AML-193 (cell line): ENCODE data around the gene CFAP68.
"Not testable (repeated sequence)": the region's sequence is repeated elsewhere in the genome, so short reads cannot be mapped to it uniquely, and the experiment has no call there.

Experiments used
- DNase-seq, 2 experiments: peaks; one replicate each; lab custom pipeline; 2025; lab: John Stamatoyannopoulos, UW

The CFAP68 gene

GRCh38 chr11:111870886-111871692 lies 8.3 kb upstream of the CFAP68 start, which contains the start of gene ALG9:
TSS of gene ALG9 (minus strand) at chr11:111871581. CDS start at chr11:111871482, 99 bp downstream.
- DNase-seq = peak; percentile 52 to 57

- no peak for DNase-seq
Measured at GRCh38 chr11:111871693-111872161, 7.6 kb upstream of the CFAP68 start.

DNA sequence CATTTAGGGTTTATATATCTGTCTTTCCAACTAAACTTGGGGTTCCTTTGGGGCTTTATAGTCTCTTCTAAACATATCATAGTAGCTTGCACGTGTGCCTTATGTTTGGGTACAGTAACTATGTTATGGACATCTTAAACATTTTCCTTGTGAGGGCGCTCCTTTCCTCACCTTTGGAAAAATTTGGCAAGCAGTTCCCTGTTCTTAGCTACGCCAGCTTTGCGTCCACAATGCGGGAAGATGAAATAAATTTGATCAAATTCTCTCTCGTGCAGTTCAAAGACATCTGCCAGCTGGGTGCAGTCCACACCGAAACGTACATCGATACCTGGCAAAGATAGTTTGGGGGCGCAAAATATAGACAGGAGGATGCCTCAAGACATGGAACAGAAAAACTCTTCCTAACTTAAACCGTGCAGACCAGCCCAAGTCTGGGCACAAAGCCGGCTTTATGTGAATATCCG lies 924 bp upstream of the CFAP68 start:
- DNase-seq = peak in 1 of 2 experiments; percentile 17

GRCh38 chr11:111879637-111879960 lies 258 bp downstream of the CFAP68 start:
- DNase-seq = no peak

GRCh38 chr11:111882202-111882601 lies 2.9 kb downstream of the CFAP68 start:
- DNase-seq = no peak

- not testable (repeated sequence) for DNase-seq
Measured at GRCh38 chr11:111885053-111885452, 5.7 kb downstream of the CFAP68 start.

GRCh38 chr11:111886032-111886431 lies 6.7 kb downstream of the CFAP68 start:
- no peak for DNase-seq

- no peak for DNase-seq
Measured at GRCh38 chr11:111886844-111887243, 7.5 kb downstream of the CFAP68 start.

- DNase-seq = no peak
Measured at GRCh38 chr11:111905411-111905810, 26.1 kb downstream of the CFAP68 start.

DNA sequence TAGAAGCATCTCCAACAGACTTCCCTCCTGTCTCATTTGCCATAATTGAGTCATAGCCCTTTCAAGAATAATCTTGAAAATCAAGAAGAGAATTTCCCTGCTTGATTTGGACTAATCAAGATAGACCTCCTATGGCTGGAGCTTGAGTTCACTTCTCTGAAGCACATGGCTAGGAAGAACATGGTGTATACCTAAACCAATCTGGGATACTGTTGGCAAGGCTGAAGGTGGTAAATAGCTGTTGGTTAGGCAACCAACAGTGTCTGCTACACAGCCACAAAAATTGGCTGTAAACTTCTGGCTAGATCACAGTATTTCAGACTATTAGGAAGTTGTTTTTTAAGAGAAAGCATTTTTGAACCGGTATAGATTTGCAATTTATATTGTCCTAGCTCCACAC lies 27.3 kb downstream of the CFAP68 start:
- DNase-seq = no peak

GRCh38 chr11:111908639-111909305 lies 29.4 kb downstream of the CFAP68 start:
- DNase-seq = no peak

DNA sequence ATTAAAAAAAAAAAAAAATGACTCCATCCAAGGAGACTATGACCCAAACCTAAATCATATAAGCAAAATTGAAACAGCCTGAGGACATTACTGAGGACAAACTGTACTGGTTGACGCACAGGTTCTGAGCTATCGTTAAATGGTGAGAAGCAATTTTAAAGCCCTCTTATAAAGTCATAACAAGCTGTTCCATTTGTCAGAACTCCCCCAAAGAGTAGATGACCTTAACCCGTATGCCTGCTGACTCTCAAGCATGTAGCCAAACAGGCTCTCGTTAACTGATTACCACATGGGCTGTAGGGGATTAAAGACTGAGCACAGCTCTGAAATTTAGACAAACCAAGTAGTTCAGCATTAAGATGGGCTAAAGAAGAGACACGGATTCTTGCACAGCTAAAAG lies 30.0 kb downstream of the CFAP68 start:
- no peak for DNase-seq

DNA sequence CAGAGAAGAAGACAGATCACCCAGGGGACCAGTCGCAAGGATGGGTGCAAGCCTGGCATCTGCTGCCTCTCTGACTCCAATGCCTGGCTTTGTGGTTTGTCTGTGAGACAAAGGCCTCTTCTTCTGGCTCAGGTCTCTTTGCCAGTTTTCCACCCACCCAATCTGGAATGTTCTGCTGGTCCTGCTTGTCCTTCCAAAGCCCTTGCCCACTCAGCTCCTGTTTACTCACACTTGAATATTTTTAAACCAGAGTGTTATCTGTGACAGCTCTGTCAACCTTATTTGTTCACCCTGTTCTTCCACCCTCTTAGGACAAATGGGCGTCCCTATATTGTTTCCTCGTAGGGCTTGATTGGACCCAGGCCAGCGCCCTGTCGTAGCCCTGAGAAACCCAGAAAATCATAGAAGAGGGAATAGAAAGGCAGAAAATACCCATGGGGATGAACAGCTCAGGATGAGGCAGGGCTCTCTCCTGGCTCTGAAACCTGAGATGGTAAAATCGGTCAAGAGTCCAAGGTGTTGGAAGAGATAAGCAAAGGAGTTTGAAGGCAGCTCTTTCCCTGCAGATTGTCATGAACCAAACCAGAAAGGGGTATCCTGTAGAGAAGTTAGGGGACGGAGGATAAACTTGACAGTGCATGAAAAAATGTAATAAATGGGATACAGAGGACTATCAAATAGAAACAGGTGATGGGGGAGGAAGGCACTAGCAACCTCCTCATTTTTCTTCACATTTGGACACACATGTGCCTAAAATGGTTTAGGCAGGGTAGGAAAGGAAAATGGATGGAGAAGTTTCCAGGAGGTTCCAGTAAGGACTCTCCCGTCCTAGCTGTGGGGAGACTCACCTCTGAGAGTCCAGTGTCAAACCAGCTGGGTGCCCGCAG lies 31.6 kb downstream of the CFAP68 start:
- DNase-seq = no peak

DNA sequence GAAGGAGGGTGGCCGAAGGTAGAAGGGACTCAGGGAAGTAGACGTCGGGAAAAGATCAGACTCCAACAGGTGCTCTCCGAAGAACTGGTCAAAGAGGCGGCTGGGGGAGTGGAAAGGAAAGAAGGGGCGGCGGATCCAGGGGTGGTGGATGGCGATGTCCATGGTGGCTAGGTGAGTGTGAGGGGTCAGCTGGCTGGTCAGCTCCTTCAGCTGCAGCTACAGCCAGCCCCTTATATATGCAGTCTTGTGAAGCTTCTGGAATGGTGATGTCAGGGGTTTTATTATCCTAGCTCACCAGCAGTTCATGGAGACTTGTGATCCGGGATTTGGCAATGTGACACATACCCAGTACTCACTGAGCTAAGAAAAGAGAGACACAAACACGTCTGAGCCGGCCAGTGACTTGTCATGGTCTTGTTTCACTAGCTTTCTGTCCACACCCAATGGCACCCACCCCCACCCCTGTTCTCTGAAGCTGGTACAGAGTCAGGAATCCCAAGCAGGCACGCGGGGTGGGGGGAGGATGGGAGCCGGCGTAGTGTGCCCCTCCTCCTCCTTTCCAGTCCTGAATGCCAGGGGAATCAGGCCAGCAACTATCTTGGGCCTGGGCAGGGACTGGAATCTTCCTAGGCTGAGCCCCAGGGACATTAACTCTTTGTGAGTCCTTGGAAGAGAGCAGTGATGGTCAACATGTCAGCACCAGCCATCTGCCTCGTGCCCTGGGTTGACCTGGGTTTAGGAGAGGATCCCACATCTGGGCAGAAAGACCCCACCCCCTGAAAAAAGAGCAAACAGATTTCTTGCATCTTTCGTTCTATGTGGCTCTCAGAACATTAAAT lies 32.4 kb downstream of the CFAP68 start, which contains the start of gene CRYAB:
TSS of gene CRYAB (minus strand) at position 208 of the 839 bp plus-strand sequence. CDS start at position 162, 46 bp downstream.
- no peak for DNase-seq

DNA sequence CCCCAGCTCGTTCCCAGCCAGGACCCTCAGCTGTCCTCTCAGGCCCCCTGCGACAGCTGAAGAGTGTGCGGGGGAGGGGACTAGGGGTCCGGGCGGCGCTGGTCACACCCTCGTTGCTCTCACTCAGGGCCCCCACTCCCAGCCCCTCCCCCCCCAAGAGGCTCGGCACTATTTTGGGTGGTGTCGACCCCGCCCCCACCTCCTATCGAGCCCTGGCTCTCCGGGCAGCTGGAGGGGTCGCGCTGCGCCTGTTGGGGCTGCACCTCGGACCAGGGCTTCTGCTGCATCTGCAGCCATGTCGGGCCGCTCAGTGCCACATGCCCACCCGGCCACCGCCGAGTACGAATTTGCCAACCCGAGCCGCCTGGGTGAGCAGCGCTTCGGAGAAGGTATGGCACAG lies 33.2 kb downstream of the CFAP68 start, which contains the start of gene HSPB2:
TSS of gene HSPB2 (plus strand) at position 200 of the 400 bp plus-strand sequence. CDS start at position 296, 96 bp downstream.
- DNase-seq = no peak

- DNase-seq = no peak
Measured at GRCh38 chr11:111913031-111913861, 33.9 kb downstream of the CFAP68 start.

DNA sequence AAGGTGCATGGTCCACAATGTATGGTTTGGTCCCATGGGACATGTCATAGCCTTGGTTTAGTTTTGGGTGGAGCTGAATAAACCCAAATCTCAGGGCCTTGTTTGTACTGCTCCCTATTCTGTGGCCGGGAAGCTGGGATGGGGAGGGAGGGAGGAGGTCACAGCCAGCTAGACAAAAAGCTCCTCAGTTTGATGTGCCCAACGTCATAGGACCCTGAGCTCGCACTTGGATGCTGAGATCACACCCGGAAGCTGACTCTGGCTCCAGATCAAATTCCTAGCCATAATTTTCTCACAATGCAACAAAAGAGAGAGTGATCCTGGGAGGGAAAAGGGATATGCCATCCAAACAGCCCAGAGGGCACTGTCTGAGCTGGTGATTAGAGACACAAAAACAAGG lies 34.7 kb downstream of the CFAP68 start:
- DNase-seq = no peak

DNA sequence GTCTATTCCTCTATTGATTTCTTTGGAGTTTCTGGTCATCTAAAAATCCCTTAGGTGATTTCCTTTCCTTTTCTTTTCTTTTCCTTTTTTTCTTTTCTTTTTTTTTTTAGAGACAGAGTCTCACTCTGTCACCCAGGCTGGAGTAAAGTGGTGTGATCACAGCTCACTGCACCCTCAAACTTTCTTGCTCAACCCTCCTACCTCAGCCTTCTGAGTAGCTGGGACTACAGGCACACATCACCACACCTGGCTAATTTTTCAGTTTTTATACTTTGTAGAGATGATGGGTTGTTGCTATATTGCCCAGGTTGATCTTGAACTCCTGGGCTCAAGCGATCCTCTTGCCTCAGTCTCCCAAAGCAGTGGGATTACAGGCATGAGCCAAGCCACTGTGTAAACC lies 37.4 kb downstream of the CFAP68 start:
- DNase-seq = no peak

DNA sequence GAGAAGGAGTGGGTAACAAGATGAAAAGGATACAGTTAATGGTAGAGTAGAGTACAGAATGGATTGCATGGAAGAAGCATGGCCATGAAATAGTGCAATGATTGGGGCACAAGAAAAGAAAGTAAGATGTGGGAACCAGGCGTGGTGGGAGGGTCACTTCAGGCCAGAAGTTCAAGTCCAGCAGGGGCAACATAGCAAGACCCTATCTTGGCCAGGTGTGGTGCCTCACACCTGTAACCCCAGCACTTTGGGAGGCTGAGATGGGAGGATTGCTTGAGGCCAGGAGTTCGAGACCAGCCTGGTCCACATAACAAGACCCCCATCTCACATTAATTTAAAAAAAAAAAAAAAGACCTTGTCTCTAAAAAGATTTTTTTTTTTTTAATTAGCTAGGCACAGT lies 38.0 kb downstream of the CFAP68 start:
- no peak for DNase-seq

DNA sequence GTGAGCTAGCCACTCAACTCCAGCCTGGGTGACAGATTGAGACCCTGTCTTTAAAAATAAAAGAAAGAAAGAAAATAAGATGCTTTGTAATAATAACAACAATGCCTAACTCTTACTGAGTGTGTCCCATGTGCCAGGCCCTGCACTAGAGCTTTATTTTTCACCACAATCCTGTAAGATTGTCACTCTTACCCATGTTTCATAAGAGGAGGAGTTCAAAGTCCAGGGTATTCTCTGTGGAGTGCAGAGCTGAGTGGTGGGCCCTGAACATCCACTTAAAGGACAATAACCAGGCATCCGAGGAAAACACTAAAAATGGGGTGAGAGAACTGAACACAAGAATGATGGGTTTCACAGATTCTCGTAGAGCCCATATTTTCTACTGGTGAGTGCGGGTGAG lies 38.4 kb downstream of the CFAP68 start:
- DNase-seq = no peak
